Activated T-helper 1 cell treated with Interleukin-2 at 50 U/mL for 16 hours (primary cell): Measurements from ENCODE around the gene APOO.

ENCODE experiments used
- DNase-seq: peaks from one replicate; pipeline ENCODE4 v3.0.0-alpha.2; 2020; ENCODE audit warnings: low read depth

APOO gene

GRCh38 chrX:23784470-23785331 is 123.0 kb downstream of the APOO start:
- DNase-seq, result no peak

GRCh38 chrX:23783589-23784469 is 123.9 kb downstream of the APOO start:
- no peak for DNase-seq
